ENCODE measurements around the gene BDKRB1.

Gene BDKRB1

DNA sequence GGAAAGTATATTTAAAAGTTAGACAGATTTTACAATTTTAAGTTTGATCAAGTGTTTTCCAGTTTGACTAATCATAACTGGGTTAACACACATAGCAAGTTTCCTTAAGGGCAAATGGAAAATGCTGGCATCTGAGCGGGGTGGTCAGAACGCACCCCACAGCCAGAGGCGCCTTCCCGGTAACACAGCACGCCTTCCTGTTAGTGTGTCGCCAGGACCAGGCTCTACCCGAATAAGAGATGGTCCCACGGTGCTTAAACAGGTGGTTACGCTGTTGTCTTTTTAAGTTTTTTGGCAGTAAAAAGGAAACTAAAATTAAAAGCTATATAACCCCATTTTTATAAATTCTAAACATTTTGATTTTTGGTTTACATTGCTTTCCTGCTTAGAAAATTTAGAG is 28.0 kb downstream of the BDKRB1 start:
- no peak for DNase-seq

DNA sequence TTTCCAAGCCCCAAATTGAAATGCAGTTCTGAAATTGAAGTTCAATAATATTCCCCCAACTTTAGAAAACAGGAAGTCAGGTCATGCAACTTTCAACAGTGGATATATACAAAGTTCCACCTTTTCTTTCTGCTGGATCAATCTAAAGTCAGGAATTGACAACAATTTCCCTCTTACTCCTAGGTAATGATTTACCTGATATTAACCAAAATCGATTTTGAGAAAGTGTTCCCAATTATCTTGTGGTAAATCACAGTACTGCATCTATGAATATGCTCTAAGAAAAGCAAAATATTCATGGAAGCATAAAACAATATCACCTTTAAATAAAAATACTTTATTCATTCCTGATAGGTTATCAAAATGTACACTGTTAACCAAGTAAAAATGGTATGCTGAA is 28.4 kb downstream of the BDKRB1 start:
- DNase-seq = no peak

DNA sequence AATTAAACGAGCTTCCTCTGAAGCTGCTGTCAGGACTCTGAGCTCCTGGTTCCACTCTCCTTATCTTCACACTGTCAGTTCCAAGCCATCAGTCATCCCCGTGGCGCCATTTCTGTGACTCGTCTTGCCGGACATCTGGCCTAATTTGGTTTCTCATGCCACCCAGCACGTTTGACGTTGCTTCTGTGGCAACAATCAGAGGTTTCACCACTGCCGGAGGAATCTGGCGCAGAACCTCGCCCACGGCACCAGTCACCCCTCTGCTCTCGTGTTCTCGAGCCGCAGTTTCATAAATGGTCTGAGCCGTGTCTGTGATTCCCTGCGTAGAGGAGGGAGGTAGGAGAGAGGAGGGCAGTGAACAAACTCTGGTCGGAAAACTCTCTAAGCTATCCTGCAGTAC is 29.7 kb downstream of the BDKRB1 start:
- no peak for DNase-seq

DNA sequence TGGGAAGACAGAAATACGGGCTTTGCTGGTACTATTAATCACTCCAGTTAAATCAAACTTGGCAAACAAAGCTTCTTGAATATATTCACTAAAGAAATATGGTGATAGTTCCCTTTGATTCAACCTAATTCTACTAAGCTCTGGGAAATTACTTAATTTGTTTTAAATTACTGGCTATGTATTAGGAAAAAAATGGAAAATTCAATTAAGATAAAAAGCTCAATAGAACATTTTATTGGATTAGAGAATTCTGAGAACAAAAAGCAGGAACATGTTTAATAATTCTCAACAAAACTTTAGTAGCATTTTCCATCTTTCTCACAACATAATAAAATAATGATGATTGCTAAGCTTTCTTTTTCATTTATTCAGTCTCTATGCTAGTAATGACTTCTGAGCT is 30.2 kb downstream of the BDKRB1 start:
- DNase-seq = no peak

DNA sequence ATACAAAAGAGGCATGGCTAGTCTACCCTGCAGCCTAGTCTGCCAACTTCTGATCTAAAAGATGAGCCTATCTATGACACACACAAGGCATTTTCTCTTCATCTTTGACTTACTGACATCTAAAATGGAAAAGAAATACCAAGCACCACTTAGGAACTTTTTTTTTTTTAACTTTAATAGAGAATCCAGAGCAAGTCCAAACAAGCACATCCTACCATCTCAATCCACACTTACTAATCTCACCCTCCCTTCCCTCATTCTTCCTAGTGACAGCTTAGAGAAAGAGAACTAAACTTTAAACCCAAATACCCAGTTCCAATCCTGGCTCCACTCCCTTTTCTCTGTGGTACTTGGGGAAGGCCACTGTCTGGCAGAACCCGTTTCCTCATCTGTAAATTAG is 31.8 kb downstream of the BDKRB1 start:
- no peak for DNase-seq

DNA sequence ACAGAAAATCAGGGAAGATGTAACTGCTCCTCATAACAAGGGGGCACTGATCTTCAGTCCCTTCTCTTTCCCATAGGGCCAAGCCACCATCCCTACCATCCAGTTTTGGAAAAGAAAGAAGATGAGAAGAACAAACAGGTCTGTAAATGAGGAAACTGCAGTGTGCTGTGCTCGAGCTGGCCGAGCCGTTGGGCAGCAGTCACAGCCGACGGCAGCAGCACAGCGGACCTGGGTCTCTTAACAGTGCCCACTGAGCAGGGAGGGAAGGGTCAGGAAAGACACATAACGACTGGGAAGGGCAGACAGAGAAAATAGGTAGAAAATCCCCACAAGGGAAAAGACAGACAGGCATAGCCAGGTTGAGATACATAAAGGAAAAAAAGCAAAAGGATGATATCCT is 38.2 kb downstream of the BDKRB1 start:
- DNase-seq = no peak

DNA sequence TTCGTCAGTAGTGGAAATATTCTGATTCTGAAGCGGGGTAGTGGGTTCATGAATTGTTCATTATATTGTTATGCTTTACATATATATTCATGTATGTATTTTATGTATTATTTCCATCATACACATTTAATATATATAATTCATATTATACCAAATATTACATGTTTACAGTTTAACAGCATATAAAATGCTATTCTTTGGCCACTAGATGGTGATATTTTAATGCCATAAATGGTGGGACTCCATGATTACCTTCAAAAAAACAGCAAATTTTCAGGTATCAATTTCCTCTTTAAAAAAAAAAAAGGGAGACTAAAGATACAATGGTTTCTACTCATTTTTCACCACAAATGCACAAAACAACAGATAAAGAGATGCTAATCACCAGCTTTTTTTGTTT is 41.0 kb downstream of the BDKRB1 start:
- DNase-seq = no peak

DNA sequence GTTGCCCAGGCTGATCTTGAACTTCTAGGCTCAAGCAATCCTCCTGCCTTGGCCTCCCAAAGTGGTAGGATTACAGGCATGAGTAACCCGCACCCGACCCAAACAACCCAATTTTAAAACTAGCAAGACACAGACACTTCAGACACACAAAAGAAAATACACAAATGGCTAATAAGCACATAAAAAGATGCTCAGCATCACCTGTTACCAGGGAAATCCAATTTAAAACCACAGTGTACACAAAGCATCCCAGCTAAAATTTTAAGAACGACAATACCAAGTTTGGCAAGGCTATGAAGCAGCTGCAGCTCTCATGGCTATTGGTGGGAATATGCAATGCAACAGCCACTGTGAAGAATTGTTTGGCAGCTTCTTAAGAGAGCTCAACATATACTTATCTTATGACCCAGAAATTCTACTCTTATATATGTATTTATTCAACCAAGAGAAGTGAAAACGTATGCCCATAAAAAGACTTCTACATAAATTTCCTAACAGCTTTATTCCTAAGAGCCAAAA is 42.0 kb downstream of the BDKRB1 start:
- no peak for DNase-seq

DNA sequence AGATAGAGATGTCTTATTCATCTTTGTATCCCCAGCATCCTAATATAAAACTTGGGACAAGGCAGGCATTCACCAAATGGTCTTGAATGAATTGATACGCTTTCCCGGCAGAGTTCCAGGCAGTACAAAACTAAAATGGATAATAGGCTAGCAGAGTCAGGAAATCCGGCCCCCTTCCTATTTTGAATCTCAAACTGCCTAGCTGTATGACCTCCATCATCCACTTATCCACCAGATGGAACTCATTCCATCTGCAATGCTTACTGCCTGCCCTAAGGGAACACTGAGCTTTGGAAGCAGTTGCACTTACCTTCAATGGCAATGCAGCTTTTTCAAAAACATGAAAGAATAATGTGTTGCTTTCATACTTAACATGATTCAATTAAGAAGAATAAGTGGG is 43.4 kb downstream of the BDKRB1 start:
- no peak for DNase-seq

DNA sequence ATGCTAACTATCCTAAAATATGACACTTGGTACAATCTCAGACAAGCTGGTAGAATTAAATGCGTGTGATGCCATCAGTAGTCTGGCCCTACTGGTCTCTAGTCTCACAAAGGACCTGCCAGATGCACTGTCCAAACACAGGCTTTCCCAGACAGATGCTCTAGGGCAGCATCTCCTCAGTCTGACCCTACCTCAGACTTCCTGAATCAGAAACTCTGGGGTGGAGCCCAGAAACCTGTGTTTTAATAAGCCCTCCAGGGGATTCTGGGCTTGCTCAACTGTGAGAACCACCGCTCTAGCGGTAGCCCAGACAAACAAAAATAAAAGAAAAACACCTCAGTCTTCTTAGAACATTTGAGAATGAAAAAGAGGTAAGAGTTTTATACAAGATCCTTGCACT is 48.0 kb downstream of the BDKRB1 start:
- no peak for DNase-seq

DNA sequence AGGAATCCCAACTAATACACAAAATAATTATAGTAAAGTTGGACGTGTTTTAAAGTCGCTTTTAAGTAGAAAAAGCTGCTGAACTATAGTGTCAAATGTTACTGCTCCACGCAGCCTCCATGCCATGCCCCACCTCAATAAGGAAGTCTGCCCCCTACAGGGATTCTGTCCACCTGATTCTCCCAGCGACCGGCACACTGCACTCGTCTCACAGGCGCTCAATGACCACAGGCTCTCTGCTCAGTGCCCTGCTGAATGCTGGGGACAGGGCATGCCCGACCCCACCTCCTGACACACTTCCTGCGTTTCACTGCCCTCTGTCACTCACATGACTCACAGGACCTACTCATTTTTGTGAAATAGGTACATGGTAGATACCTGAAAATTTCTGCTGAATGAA is 48.9 kb downstream of the BDKRB1 start:
- DNase-seq = no peak

DNA sequence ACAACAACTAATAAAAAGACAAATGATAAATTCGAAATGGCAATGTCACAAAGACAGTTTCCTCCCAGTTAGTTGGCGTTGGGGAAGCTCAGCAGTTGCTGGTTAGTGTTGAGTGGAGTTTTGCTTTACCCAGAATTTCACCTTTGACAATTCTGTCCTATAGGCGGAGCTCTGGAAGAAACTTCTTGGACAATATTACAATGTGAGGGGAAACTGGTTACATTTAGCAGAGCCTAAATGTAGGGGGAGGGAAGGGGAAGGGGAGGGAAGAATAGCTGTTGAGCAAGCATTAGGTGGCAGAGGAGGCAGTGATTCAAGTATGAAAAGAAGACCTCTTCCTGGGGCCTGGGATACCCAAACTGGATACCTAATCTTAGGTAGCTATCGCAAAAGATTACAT is 51.4 kb downstream of the BDKRB1 start:
- DNase-seq = no peak

DNA sequence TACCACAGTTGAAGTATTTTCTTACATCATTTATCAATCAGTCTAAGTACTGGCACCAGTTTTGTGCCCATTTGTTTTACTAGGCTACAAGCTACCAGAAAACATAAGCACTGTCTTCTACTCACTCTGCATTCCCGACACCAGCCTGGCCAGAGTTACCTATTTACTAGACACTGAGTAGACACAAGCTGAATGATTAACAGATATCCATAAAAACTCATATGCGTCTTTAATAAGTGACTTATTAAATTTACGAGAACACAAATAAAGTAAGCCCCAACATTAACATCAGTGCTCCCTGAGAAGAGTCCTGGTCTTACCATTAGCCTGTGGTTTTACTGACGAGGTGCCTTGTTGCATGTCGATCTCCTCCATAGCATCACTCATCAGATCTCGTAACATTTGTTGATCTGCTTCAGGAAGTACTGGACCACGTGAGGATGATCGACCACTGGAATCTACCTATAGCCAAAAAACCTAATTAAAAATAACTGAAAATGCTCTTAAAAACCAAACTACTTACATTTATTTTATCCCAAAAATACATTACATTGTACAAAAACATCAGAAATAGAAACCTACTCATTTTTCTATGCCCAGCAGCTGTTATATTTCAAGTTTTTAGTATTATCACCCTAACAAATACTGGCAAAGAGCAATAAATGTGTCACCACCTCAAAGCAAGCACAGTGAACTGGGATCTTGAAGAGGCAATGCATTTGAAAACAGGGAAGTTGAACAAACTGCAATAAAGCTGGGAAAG is 53.3 kb downstream of the BDKRB1 start:
- no peak for DNase-seq

DNA sequence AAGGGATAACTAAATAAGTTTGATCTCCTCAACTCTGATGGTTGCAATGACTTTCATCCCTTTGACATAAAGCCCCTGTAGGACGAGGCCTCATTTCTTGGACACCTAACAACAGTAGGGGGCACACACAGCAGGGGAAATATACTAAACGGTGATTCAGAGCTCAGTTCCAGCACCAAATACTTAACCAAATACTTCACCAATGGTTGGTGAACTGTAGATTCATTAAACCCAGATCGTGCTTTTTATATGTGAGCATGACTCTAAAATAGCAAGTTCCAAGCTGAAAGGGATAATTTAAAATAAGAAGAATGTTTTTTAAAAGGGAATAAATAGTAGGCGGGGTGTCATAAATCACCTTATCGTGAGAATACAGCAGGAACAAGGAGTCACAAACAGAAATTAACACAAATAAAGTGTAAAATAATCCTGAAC is 53.9 kb downstream of the BDKRB1 start:
- DNase-seq = no peak

DNA sequence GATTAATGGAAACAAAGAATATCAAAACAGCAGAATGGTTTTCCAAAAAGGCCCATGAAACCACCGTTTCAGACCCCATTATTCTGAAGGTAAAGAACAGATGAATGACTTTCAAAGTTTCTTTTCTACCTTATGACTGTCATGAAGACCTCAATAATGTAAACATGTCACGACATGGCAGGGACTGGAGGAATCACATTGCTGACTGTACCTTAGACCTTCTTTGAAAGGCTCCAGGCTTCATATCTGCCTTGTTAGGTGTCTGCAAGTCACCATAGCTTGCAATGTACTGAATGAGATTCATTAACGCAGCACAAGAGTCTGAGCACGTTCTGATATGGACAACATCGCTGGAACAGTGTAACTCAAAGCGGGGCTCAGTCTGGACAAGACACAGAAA is 54.9 kb downstream of the BDKRB1 start:
- no peak for DNase-seq
